Measurements from ENCODE around the gene MED4.

The MED4 gene, protein sequence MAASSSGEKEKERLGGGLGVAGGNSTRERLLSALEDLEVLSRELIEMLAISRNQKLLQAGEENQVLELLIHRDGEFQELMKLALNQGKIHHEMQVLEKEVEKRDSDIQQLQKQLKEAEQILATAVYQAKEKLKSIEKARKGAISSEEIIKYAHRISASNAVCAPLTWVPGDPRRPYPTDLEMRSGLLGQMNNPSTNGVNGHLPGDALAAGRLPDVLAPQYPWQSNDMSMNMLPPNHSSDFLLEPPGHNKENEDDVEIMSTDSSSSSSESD

DNA sequence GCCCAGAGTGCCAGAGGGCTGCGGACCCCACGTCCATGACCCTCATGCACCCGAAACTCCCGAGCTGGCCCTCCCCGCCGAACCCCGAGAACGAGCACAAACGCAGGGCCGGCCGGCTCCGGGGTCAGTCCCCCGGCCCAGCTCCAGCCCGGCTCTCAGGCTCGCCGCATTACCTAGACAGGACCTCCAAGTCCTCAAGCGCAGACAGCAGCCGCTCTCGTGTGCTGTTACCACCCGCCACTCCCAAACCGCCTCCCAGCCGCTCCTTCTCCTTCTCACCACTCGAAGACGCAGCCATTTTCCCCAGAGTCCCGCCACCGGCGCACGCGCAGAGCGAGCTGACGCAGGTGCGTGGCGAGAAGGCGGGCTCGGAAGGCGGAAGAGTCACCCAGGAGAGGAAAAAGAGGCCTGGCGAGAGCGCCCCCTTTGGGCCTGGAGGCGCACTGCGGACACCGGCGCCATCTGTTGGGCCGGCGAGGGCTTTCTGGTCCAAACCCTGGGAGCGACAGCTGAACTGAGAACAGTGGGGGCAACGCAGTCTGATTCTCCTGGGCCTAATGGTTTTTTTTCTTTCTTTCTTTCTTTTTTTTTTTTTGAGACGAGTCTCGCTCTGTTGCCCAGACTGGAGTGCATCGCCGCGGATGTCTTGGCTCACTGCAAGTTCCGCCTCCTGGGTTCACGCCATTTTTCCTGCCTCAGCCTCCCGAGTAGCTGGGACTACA is at the start of gene MED4:
TSS of gene MED4 (minus strand) at position 324 of the 722 bp plus-strand sequence. CDS start at position 298, 26 bp downstream.
- DNase-seq (ENCODE audit: low read depth) = peak; percentile 98
- Histone ChIP-seq H3K9me3 (ENCODE audit: control insufficient read depth, low read length) (no peaks in the 10 kb centered on the region), H3K4me1 (ENCODE audit: control insufficient read depth, insufficient read depth, low read length) (peaks cover 19% of the 10 kb centered on the region), H3K9ac (ENCODE audit: low read length) (peak within 1 kb of the TSS; percentile 99), H3K36me3 (ENCODE audit: control insufficient read depth, insufficient read depth, low read length, severe bottlenecking) (no peaks in the 10 kb centered on the region), H3K4me3 (ENCODE audit: low read length) (peak within 1 kb of the TSS; percentile 99), H3K27me3 (replicated peaks; ENCODE audit: control insufficient read depth, insufficient read depth, low read length) (no peaks in the 10 kb centered on the region)

DNA sequence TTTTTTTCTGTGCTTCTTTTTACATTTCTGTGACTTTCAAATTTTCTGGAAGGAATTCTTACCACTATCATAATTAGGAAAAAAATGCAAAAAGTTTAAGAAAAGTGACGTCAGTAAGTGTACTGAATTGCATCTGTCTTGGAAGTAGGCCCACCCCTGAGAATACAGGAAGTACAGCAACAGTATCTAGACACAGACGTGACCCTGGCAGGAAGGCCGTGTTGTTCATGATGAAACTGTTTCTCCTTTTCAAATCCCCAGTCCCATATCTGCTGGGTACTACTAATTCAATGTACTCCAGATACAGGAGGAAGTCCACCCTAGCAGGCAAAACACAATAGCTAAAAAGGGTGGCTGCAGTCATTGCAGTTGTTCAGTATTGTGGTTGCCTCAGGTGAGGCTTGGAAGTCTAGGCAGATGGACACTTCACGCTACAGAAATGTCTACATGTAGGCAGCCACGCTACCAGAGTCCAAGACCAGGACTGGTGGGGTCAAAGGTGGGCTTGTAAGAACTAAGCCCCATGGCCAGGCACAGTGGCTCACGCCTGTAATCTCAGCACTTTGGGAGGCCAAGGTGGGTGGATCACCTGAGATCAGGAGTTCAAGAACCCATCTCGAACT is 49.6 kb upstream of the MED4 start:
- peak; percentile 3 for DNase-seq (ENCODE audit: low read depth)
- Histone ChIP-seq H3K27me3 (replicated peaks; ENCODE audit: control insufficient read depth, insufficient read depth, low read length) (no peaks in the 10 kb centered on the region), H3K4me3 (ENCODE audit: low read length) (no peak overlapping the region), H3K9me3 (ENCODE audit: control insufficient read depth, low read length) (no peaks in the 10 kb centered on the region), H3K4me1 (ENCODE audit: control insufficient read depth, insufficient read depth, low read length) (peaks cover 8% of the 10 kb centered on the region), H3K9ac (ENCODE audit: low read length) (peak overlapping the region; percentile 3), H3K36me3 (ENCODE audit: control insufficient read depth, insufficient read depth, low read length, severe bottlenecking) (no peaks in the 10 kb centered on the region)

DNA sequence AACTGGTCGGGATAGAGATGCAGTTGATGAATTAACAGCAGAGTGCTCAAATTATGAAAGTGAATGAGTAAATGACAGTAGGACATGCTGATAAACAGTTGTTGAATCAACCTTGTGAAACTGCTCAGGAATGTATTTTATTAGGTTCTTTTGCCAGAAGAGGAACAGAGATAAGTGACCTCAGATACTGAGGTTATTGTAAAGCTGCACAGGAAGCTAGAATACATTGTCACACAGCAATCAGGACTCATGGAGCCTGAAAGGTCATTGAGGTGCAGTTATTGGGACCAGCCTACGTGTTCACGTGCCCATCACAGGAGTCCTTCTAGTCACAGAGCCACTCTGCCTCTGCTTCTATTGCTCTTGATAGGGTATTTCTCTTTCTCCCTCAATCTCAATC is 47.5 kb upstream of the MED4 start:
- Histone ChIP-seq H3K27me3 (replicated peaks; ENCODE audit: control insufficient read depth, insufficient read depth, low read length) (no peaks in the 10 kb centered on the region), H3K4me3 (ENCODE audit: low read length) (no peak overlapping the region), H3K36me3 (ENCODE audit: control insufficient read depth, insufficient read depth, low read length, severe bottlenecking) (no peaks in the 10 kb centered on the region), H3K4me1 (ENCODE audit: control insufficient read depth, insufficient read depth, low read length) (peaks cover 8% of the 10 kb centered on the region), H3K9me3 (ENCODE audit: control insufficient read depth, low read length) (no peaks in the 10 kb centered on the region), H3K9ac (ENCODE audit: low read length) (no peak overlapping the region)
- DNase-seq (ENCODE audit: low read depth) = no peak

DNA sequence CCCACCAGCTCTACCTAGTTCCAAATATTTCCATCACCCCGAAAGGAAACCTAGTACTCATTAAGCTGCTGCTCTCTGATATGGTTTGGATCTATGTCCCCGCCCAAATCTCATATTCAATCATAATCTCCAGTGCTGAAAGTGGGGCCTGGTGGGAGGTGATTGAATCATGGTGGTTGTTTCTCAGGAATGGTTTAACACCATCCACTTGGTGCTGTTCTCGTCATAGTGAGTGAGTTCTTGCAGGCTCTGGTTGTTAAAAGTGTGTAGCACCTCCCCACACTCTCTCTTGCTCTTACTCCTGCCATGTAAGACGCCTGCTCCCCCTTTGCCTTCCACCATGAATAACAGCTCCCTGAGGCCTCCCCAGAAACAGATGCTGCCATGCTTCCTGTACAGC is 43.4 kb upstream of the MED4 start:
- Histone ChIP-seq H3K4me3 (ENCODE audit: low read length) (no peak overlapping the region), H3K27me3 (replicated peaks; ENCODE audit: control insufficient read depth, insufficient read depth, low read length) (no peaks in the 10 kb centered on the region), H3K9ac (ENCODE audit: low read length) (no peak overlapping the region), H3K36me3 (ENCODE audit: control insufficient read depth, insufficient read depth, low read length, severe bottlenecking) (no peaks in the 10 kb centered on the region), H3K4me1 (ENCODE audit: control insufficient read depth, insufficient read depth, low read length) (no peaks in the 10 kb centered on the region), H3K9me3 (ENCODE audit: control insufficient read depth, low read length) (no peaks in the 10 kb centered on the region)
- no peak for DNase-seq (ENCODE audit: low read depth)

DNA sequence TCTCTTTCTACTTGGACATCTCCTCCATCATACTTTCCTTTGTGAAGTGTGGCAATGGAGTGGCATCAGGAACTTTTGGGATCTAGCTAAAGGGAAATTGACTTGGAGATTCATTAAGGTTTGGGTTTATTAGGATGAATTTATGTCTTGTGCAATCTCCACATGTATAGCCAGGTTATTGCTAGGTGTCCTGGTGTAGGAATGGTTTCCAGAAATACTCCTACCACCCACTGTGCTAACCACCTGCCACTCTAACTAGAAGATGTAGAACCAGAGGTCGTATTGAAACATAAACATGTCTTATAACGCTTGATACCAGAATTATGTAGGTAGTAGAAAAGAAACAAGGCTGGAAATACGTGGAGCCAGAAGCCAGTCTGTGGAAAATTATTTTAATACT is 38.1 kb upstream of the MED4 start:
- Histone ChIP-seq H3K4me3 (ENCODE audit: low read length) (no peak overlapping the region), H3K27me3 (replicated peaks; ENCODE audit: control insufficient read depth, insufficient read depth, low read length) (no peaks in the 10 kb centered on the region), H3K9ac (ENCODE audit: low read length) (no peak overlapping the region), H3K36me3 (ENCODE audit: control insufficient read depth, insufficient read depth, low read length, severe bottlenecking) (no peaks in the 10 kb centered on the region), H3K9me3 (ENCODE audit: control insufficient read depth, low read length) (no peaks in the 10 kb centered on the region), H3K4me1 (ENCODE audit: control insufficient read depth, insufficient read depth, low read length) (no peaks in the 10 kb centered on the region)
- DNase-seq (ENCODE audit: low read depth) = no peak

DNA sequence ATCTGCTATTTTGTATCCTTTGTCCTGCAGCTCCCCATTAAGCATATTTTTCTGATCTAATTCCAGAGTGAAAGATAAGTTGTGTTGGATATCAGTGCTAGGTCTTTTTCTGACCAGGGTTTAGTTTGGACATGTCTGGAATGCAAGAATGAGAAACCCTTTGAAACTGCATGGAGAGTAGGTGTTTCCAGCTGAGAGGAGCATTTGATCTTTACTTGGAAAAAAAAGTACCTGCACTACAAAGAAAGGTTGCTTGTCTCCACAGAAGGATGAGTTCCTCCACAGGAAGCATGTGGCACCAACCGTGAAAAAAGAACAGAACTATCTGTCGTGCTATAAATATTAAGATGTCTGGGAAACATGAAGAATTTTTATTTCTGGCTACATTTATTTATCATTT is 36.6 kb upstream of the MED4 start:
- no peak overlapping the region for H3K9ac ChIP-seq (ENCODE audit: low read length)
- no peaks in the 10 kb centered on the region for H3K9me3 ChIP-seq (ENCODE audit: control insufficient read depth, low read length)
- H3K36me3 ChIP-seq (ENCODE audit: control insufficient read depth, insufficient read depth, low read length, severe bottlenecking) = no peaks in the 10 kb centered on the region
- H3K4me1 ChIP-seq (ENCODE audit: control insufficient read depth, insufficient read depth, low read length) = peaks cover 13% of the 10 kb centered on the region
- no peak overlapping the region for H3K4me3 ChIP-seq (ENCODE audit: low read length)
- no peaks in the 10 kb centered on the region for H3K27me3 ChIP-seq (replicated peaks; ENCODE audit: control insufficient read depth, insufficient read depth, low read length)
- DNase-seq (ENCODE audit: low read depth) = no peak

DNA sequence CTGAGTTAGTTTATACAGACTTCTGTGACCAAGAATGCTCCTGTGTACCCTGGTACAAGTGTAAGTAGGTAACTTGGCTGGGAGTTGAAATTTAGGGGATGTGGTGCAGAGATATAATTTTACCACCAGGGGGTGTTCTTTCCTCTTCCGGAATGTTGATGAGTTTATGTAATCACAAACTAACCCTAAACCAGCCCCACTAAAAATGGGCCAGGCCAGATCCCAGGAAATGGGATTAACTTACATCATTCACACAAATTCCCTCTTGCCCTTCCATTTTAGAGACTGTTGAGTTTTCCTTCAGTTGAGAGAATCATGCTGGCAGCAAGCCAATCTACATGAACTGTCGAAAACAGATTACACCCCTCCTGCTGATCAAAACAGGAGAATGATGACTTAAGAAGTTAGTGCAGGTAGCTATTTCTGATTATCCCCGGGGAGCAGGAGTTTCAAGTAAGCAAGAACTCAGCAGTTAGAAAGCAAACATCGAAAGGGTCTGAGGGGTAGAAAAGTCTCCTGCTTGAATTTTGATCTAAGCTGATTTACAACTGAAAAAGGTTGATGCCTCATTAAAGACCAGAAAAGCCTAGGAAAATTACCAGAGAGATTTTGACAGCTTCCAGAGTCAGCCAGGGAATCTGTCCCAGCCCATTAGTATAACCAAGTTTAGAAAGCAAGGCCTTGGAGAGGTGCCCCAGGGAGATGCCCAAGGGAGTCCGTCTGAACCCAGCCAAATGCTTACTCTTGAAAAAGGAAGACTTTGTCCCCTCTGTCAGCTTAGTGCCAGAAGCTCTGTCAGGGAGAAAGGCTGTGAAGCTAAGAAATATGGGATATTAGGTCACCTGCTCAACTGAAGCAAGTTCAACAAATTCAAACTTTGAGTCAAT is 32.3 kb upstream of the MED4 start:
- Histone ChIP-seq H3K4me1 (ENCODE audit: control insufficient read depth, insufficient read depth, low read length) (peaks cover 22% of the 10 kb centered on the region), H3K9ac (ENCODE audit: low read length) (peak overlapping the region; percentile 62), H3K9me3 (ENCODE audit: control insufficient read depth, low read length) (no peaks in the 10 kb centered on the region), H3K27me3 (replicated peaks; ENCODE audit: control insufficient read depth, insufficient read depth, low read length) (no peaks in the 10 kb centered on the region), H3K36me3 (ENCODE audit: control insufficient read depth, insufficient read depth, low read length, severe bottlenecking) (no peaks in the 10 kb centered on the region), H3K4me3 (ENCODE audit: low read length) (peak overlapping the region; percentile 30)
- peak; percentile 82 for DNase-seq (ENCODE audit: low read depth)

DNA sequence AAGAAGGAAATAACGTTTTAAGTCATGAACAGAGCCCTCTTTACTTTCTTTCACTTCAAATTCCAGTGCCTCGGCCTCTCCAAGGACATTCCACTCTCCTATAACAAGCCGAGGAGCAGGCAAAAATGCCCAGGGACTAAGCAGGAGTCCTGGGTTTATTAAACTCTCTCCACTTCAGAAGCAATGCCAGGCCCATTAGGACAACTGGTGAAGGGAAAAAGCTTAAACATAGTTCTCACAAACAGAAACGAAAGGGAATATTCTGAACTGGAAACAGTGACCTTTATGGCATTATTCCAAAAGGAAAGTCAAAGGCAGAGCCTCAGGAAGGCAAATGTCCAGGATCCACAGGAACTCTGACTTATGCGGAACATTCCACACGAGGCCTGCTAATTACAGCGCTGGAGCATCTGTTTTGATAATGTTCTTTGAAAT is 30.9 kb upstream of the MED4 start:
- H3K36me3 ChIP-seq (ENCODE audit: control insufficient read depth, insufficient read depth, low read length, severe bottlenecking) = no peaks in the 10 kb centered on the region
- peak; percentile 28 for DNase-seq (ENCODE audit: low read depth)
- peak overlapping the region; percentile 80 for H3K9ac ChIP-seq (ENCODE audit: low read length)
- H3K27me3 ChIP-seq (replicated peaks; ENCODE audit: control insufficient read depth, insufficient read depth, low read length) = no peaks in the 10 kb centered on the region
- H3K9me3 ChIP-seq (ENCODE audit: control insufficient read depth, low read length) = no peaks in the 10 kb centered on the region
- peaks cover 27% of the 10 kb centered on the region for H3K4me1 ChIP-seq (ENCODE audit: control insufficient read depth, insufficient read depth, low read length)
- H3K4me3 ChIP-seq (ENCODE audit: low read length) = peak overlapping the region; percentile 61

DNA sequence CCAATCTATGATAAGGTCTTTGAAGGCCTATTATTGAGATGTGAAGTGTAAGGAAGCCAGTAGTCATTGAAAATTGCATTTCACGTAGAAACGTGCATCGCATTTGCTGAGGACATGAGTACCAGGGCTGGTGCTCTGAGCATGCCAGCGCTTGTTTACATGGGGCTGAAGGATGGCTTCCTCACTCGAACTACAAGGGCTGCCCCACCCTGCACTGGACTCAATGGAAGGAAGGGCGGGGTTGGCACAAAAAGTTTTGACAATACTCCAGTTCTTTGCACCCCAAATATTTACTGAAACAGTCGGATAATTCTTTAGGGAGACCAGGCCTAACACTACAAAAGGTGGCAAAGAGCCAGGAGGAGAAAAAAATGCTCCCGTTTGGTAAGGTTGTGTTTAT is 28.9 kb upstream of the MED4 start:
- Histone ChIP-seq H3K36me3 (ENCODE audit: control insufficient read depth, insufficient read depth, low read length, severe bottlenecking) (no peaks in the 10 kb centered on the region), H3K4me1 (ENCODE audit: control insufficient read depth, insufficient read depth, low read length) (peaks cover 27% of the 10 kb centered on the region)

DNA sequence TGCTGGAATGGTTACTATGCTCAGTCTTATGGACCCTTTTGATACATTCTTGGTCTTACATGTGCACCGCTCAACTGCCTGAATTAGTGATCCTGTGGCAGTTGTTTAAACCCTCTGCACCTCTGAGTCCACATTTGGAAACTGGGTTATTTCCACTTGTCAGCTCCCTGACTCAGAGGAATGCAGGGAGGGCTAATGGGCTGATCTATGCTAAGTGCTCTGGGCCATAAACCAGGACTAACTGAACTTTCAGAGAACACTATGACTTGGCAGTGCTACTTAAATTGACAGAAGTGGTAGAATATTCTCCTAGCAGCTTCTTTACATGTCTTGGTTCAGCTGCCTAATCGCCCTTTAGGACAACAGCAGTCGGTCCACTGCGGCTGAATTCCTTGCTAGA is 26.8 kb upstream of the MED4 start:
- no peak for DNase-seq (ENCODE audit: low read depth)
- no peaks in the 10 kb centered on the region for H3K36me3 ChIP-seq (ENCODE audit: control insufficient read depth, insufficient read depth, low read length, severe bottlenecking)
- no peak overlapping the region for H3K9ac ChIP-seq (ENCODE audit: low read length)
- no peaks in the 10 kb centered on the region for H3K27me3 ChIP-seq (replicated peaks; ENCODE audit: control insufficient read depth, insufficient read depth, low read length)
- no peaks in the 10 kb centered on the region for H3K9me3 ChIP-seq (ENCODE audit: control insufficient read depth, low read length)
- H3K4me1 ChIP-seq (ENCODE audit: control insufficient read depth, insufficient read depth, low read length) = peaks cover 16% of the 10 kb centered on the region
- no peak overlapping the region for H3K4me3 ChIP-seq (ENCODE audit: low read length)

More for the DNA sequence above, 28.9 kb upstream of the MED4 start:
- no peak overlapping the region for H3K9ac ChIP-seq (ENCODE audit: low read length)
- no peak for DNase-seq (ENCODE audit: low read depth)
- H3K9me3 ChIP-seq (ENCODE audit: control insufficient read depth, low read length) = no peaks in the 10 kb centered on the region
- no peaks in the 10 kb centered on the region for H3K27me3 ChIP-seq (replicated peaks; ENCODE audit: control insufficient read depth, insufficient read depth, low read length)
- H3K4me3 ChIP-seq (ENCODE audit: low read length) = no peak overlapping the region

DNA sequence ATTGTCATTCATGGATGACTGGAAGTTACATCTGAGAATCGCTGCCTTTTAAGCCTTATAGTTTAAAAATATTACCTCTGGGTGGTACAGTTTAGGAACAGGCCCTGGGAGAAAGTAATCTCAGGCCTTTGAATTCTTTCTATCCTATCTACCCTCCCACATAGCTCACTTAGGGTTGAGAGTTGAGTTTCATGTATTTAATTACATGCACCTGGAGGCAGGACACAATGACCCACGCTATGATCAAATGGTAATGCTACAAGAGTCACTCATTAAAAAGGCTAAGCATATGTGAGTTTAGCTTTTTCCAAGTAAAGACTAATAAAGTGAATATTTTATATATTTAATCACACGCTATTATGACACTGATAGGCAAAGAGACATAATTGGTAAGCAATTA is 25.3 kb upstream of the MED4 start:
- no peaks in the 10 kb centered on the region for H3K36me3 ChIP-seq (ENCODE audit: control insufficient read depth, insufficient read depth, low read length, severe bottlenecking)
- no peak overlapping the region for H3K9ac ChIP-seq (ENCODE audit: low read length)
- H3K4me1 ChIP-seq (ENCODE audit: control insufficient read depth, insufficient read depth, low read length) = peaks cover 5% of the 10 kb centered on the region
- H3K4me3 ChIP-seq (ENCODE audit: low read length) = no peak overlapping the region
- DNase-seq (ENCODE audit: low read depth) = no peak
- no peaks in the 10 kb centered on the region for H3K27me3 ChIP-seq (replicated peaks; ENCODE audit: control insufficient read depth, insufficient read depth, low read length)
- H3K9me3 ChIP-seq (ENCODE audit: control insufficient read depth, low read length) = no peaks in the 10 kb centered on the region

All from adipocyte (in vitro differentiated cells).